ENCODE results near the gene SNAPC4. TPM values are rescaled to one million over a fixed set of nuclear protein-coding genes. Genes with fewer than 3 reads are reported as not detected.

Gene SNAPC4
- polyA plus RNA-seq, 1 donor from 2014 or later, result 6.8 TPM

DNA sequence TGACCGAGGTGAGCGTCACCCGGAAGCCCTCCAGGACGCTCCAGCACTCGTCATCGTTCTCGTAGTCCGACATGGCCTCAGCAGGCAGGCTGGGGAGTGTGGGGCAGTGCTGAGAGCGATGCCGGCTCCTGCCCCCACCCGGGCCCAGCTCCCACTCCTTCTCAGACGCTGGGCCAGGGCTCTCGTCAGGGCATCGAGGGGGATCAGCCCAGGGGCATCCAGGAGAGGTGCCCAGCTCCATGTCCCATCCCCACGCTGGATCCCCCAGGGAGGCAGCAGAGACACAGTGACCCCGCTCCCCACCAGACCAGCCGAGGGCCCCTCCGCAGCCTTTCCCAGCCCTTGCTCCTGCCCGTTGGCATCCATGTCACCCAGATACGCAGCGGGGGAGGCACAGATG is 28.0 kb downstream of the SNAPC4 start:
- Histone ChIP-seq H2AFZ (ENCODE audit: low read depth, low read length) (no peak overlapping the region), H3K9me3 (ENCODE audit: low read length) (no peaks in the 10 kb centered on the region), H3F3A (ENCODE audit: insufficient read depth, low read length, poor library complexity, severe bottlenecking) (no peaks in the 10 kb centered on the region), H3K4me3 (ENCODE audit: low read length) (no peak overlapping the region), H4K20me1 (ENCODE audit: insufficient read depth) (no peaks in the 10 kb centered on the region), H3K4me2 (ENCODE audit: low read length) (no peak overlapping the region), H3K79me2 (replicated peaks; ENCODE audit: insufficient read depth, low read length) (no peaks in the 10 kb centered on the region), H3K36me3 (ENCODE audit: insufficient read depth, low read length) (no peaks in the 10 kb centered on the region), H3K27ac (ENCODE audit: low read length) (no peak overlapping the region), H3K27me3 (ENCODE audit: insufficient read depth, low read depth, low read length) (no peaks in the 10 kb centered on the region), H3K9me2 (ENCODE audit: insufficient read depth, low read length) (no peaks in the 10 kb centered on the region), H3K9ac (ENCODE audit: low read length) (no peak overlapping the region)
- TF ChIP-seq RAD21 (conservative IDR thresholded peaks at IDR 0.05) (no peak), MXI1 (conservative IDR thresholded peaks at IDR 0.05; ENCODE audit: poor library complexity, severe bottlenecking) (no peak), TAF1 (IDR thresholded peaks at IDR 0.05; ENCODE audit: low read depth) (no peak), CTCF (IDR thresholded peaks at IDR 0.05; ENCODE audit: poor library complexity, severe bottlenecking) (no peak), SMC3 (conservative IDR thresholded peaks at IDR 0.05; ENCODE audit: poor library complexity) (no peak), EZH2 (IDR thresholded peaks at IDR 0.05; ENCODE audit: borderline replicate concordance, insufficient read depth, low read length, poor library complexity, severe bottlenecking) (no peak), POLR2AphosphoS5 (IDR thresholded peaks at IDR 0.05) (no peak), EP300 (conservative IDR thresholded peaks at IDR 0.05; ENCODE audit: poor library complexity, severe bottlenecking) (no peak)
- TF ChIP-seq, protein P1, sequence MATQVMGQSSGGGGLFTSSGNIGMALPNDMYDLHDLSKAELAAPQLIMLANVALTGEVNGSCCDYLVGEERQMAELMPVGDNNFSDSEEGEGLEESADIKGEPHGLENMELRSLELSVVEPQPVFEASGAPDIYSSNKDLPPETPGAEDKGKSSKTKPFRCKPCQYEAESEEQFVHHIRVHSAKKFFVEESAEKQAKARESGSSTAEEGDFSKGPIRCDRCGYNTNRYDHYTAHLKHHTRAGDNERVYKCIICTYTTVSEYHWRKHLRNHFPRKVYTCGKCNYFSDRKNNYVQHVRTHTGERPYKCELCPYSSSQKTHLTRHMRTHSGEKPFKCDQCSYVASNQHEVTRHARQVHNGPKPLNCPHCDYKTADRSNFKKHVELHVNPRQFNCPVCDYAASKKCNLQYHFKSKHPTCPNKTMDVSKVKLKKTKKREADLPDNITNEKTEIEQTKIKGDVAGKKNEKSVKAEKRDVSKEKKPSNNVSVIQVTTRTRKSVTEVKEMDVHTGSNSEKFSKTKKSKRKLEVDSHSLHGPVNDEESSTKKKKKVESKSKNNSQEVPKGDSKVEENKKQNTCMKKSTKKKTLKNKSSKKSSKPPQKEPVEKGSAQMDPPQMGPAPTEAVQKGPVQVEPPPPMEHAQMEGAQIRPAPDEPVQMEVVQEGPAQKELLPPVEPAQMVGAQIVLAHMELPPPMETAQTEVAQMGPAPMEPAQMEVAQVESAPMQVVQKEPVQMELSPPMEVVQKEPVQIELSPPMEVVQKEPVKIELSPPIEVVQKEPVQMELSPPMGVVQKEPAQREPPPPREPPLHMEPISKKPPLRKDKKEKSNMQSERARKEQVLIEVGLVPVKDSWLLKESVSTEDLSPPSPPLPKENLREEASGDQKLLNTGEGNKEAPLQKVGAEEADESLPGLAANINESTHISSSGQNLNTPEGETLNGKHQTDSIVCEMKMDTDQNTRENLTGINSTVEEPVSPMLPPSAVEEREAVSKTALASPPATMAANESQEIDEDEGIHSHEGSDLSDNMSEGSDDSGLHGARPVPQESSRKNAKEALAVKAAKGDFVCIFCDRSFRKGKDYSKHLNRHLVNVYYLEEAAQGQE (IDR thresholded peaks at IDR 0.05; ENCODE audit: borderline replicate concordance), result no peak

DNA sequence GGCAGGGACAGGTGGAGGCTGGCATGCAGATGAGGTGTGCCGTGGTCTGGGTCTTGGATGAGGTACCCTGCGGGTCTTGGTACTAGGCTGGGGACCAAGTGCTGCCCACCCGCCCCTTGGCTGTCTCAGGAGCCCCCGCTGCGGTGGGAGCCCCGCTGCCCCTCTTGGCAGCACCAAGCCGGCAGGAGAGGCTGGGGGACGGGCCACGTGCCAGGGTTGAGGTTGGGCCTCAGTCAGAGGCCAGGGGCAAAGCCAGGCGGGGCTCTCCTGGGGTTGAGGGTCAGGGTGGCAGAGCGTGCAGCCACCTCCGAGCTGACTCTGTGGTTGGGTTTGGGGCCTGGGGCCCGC is 28.5 kb downstream of the SNAPC4 start:
- Histone ChIP-seq H3K9me3 (ENCODE audit: low read length) (no peaks in the 10 kb centered on the region), H3K79me2 (replicated peaks; ENCODE audit: insufficient read depth, low read length) (no peaks in the 10 kb centered on the region), H3K27ac (ENCODE audit: low read length) (no peak overlapping the region), H4K20me1 (ENCODE audit: insufficient read depth) (no peaks in the 10 kb centered on the region), H2AFZ (ENCODE audit: low read depth, low read length) (no peak overlapping the region), H3K4me3 (ENCODE audit: low read length) (no peak overlapping the region), H3K36me3 (ENCODE audit: insufficient read depth, low read length) (no peaks in the 10 kb centered on the region), H3K9me2 (ENCODE audit: insufficient read depth, low read length) (no peaks in the 10 kb centered on the region), H3K27me3 (ENCODE audit: insufficient read depth, low read depth, low read length) (no peaks in the 10 kb centered on the region), H3K4me2 (ENCODE audit: low read length) (no peak overlapping the region), H3F3A (ENCODE audit: insufficient read depth, low read length, poor library complexity, severe bottlenecking) (no peaks in the 10 kb centered on the region), H3K9ac (ENCODE audit: low read length) (no peak overlapping the region)
- TF ChIP-seq EP300 (conservative IDR thresholded peaks at IDR 0.05; ENCODE audit: poor library complexity, severe bottlenecking), result no peak
- TF ChIP-seq, protein P1 (IDR thresholded peaks at IDR 0.05; ENCODE audit: borderline replicate concordance), result no peak
- no peak for TF ChIP-seq CTCF (IDR thresholded peaks at IDR 0.05; ENCODE audit: poor library complexity, severe bottlenecking)
- no peak for TF ChIP-seq TAF1 (IDR thresholded peaks at IDR 0.05; ENCODE audit: low read depth)
- no peak for TF ChIP-seq SMC3 (conservative IDR thresholded peaks at IDR 0.05; ENCODE audit: poor library complexity)
- TF ChIP-seq POLR2AphosphoS5 (IDR thresholded peaks at IDR 0.05), result no peak
- no peak for TF ChIP-seq RAD21 (conservative IDR thresholded peaks at IDR 0.05)
- TF ChIP-seq MXI1 (conservative IDR thresholded peaks at IDR 0.05; ENCODE audit: poor library complexity, severe bottlenecking), result no peak
- TF ChIP-seq EZH2 (IDR thresholded peaks at IDR 0.05; ENCODE audit: borderline replicate concordance, insufficient read depth, low read length, poor library complexity, severe bottlenecking), result no peak

Data from neural cell (in vitro differentiated cells).